IPS DF 4.7 (cell line): ENCODE data around the gene OR6S1.
"Not testable (repeated sequence)": the region's sequence is repeated elsewhere in the genome, so short reads cannot be mapped to it uniquely, and the experiment has no call there.

ENCODE experiments used
- DNase-seq: peaks from one replicate; pipeline ENCODE4 v3.0.0-alpha.2; 2013; ENCODE audit warnings: low spot score; ENCODE audit errors: extremely low read depth

Gene OR6S1

GRCh38 chr14:20671597-20672283, 30.2 kb upstream of the OR6S1 start:
- no peak for DNase-seq

DNA sequence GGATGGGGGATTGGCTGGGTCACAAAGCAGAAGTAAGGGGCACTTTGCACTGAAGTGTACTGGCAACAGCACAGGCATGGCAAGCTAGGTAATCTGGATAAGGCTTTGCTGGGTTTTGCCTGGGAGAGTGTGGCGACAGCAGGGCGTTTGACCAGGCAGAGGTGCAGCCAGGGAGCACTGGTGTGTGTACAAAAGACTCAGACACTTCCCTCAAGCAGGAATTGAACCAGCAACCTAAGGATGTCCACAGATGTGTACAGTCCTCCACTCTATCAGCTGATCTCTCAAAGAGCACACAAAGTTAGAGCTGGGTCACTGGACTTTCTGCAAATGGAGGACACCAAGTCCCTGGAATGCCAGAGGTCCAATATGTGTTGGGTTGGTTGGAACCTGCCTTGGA, 27.5 kb upstream of the OR6S1 start:
- DNase-seq: no peak

DNA sequence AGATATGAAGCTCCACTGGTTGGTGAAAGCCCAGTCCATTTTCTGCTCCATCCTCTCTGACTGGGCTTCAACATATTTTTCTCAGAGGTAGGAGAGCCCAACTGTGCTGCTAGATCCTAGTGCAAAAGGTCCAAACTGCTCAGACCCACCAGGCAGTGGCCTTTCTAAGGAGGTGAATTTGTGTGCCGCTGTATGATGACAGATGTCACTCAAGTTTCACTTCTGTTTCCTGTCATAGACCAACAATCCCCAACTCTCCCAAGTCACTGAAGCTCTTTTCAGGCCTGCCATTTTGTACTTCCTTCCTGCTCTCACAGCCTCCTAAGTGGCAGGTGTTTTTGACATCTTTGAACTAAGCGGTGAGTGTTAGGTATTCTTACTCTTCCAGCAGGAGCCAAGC, 26.5 kb upstream of the OR6S1 start:
- DNase-seq: no peak

- DNase-seq: not testable (repeated sequence)
Observed at GRCh38 chr14:20666400-20666961, 25.0 kb upstream of the OR6S1 start.

GRCh38 chr14:20662968-20663732, 21.7 kb upstream of the OR6S1 start:
- DNase-seq: no peak

DNA sequence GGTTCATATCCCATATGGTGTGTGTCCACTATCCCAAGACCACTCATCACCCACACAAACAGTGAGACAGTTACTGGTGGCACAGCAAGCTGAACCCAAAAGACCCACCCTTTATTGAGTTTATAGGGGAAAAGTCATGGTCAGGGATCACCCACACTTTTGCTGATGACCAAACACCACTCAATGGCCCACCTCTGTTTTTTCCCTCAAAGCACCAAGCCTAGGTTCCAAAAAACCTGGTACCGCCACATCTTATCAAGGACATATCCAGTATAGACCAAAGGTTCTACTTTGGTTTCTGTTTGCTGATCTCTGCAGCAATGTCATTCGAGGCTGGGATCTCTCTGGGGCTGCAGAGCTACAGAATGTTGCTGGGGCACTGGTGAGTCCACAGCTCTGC, 19.7 kb upstream of the OR6S1 start:
- DNase-seq: no peak

- no peak for DNase-seq
Observed at GRCh38 chr14:20659813-20660395, 18.4 kb upstream of the OR6S1 start.

GRCh38 chr14:20659336-20659735, 17.8 kb upstream of the OR6S1 start:
- no peak for DNase-seq

DNA sequence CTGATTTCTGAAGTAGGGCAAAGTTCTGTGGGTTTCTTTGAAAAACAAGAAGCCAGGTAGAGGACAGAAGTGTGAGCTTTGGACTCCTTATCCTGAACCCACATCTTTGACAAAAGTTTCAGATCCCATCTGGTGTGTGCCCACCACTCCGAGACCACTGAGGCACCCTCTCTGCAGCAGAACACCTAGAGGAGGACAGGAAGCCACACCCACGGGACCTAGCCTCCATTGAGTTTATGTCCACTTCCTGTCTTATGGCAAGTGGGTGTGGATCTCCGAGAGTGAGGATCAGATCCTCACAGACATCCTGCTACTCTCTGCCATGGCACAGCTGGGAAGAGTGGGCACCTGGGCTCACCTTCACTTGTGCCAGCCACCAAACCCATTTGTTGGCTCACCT, 16.8 kb upstream of the OR6S1 start:
- no peak for DNase-seq

- peak; percentile 94 for DNase-seq
Observed at GRCh38 chr14:20657216-20658211, 16.0 kb upstream of the OR6S1 start.

DNA sequence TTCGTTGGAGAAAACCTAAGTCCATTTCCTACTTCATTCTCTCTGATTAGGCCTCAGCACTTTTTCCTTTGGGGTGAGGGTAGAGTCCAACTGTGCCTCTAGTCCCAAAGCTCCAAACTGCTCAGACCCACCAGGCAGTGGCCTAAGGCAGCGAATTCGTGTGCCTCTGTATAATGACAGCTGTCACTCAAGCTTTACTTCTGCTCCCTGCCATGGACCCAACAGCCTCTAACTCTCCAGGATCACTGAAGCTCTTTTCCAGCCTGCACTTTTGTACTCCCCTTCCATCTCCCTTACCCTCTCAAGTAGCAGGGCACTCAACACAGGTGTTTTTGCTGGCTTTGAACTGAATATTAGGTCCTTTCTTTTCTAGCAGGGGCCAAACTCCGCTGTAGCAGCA, 14.8 kb upstream of the OR6S1 start:
- no peak for DNase-seq

GRCh38 chr14:20655851-20656250, 14.4 kb upstream of the OR6S1 start:
- no peak for DNase-seq

DNA sequence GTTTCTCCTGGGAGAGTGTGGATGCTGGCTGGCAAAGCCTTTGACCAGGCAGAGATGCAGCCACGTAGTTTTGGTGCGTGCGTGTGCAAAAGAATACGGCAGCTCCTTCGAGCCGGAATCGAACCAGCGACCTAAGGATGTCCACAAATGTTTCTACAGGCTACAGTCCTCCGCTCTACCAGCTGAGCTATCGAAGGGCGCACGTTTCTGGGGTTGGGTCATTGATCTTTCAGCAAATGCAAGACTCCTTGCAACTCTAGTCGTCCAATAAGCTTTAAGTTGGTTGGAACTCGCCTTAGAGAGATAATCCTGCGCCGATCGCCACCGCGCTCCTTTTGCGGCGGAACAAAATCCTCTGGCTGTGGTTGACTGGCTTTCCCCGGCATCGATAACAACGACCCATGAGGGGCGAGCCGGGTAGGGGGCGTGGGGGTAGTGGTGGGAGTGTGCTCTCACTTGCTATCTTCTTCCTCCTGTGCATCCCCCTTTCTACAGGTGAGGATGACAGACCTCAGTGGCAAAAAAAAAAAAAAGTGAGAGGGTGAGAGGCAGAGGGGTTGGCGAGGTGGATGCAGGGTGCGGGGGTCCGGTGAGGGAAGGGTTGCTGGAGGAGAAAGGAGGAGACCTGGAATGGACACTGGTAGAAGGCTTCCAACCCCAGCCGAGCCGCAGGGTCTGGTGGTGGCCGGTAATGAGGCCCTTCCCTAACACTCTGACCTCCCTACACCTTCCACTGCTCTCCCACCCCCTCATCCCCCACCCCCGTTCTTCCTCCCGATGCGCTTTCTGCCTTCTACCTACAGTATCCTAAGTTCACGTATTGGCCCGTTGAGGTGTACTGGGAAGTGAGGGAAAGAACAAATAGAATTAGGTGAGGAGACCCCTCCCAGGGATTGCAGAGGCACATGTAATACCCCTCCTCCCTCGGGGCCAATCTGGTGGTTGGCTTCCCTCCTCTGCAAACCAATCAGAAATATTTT, 11.8 kb upstream of the OR6S1 start:
- no peak for DNase-seq

DNA sequence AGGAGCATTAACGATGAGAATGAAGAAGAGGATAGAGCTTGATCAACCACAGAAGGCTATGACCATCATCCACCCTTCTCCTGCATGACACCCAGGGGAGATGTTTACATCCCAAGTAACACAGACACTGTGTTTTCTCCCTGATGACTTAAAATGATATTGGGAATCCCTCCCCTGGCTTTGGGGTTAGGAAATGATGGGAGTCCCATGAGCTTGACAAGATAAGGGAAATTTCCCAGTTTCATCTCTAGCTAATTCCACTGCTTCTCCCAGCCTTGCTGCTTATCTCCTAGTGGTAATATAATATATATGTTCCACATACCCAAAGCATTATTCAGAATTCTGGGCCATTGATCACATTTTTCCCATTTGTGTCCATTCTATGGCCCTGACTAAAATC, 4.0 kb upstream of the OR6S1 start:
- DNase-seq: no peak

DNA sequence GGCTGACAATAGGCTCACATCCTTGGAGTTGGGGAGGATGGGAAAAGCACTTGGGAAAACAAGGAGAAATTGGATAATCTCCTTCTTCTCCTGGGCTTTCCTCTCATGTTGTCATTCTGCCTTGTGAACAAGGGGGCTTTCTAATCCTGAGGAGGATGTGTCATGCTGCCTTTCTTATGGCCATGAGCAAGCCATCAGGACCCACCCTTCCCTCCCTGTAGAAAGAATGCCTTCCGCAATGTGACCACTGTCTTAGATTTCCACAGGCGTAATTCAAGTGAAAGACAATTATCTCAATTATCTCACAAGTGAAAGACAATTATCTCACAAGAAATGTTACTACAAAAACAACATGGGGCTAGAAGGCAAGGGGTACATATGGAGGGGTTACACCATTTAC, 3.0 kb upstream of the OR6S1 start:
- DNase-seq: no peak

- DNase-seq: not testable (repeated sequence)
Observed at GRCh38 chr14:20642755-20643154, 1.3 kb upstream of the OR6S1 start.

DNA sequence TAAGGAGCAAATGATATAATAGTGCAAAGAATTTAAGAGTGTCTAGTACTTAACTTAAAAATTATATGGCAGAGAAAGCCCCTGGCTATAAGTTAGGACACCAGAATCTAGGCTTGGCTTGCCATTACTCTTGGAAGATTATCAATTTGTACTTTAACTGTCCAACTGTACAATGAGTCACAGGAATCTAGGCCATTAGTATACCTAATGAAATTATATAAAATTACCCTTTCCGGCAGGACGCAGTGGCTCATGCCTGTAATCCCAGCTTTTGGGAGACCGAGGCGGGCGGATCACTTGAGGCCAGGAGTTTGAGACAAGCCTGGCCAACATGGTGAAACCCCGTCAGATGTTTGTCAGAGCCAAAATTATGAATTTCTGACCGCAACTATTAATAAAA, 691 bp upstream of the OR6S1 start:
- no peak for DNase-seq

GRCh38 chr14:20632831-20633691, 8.4 kb downstream of the OR6S1 start:
- DNase-seq: peak; percentile 95

DNA sequence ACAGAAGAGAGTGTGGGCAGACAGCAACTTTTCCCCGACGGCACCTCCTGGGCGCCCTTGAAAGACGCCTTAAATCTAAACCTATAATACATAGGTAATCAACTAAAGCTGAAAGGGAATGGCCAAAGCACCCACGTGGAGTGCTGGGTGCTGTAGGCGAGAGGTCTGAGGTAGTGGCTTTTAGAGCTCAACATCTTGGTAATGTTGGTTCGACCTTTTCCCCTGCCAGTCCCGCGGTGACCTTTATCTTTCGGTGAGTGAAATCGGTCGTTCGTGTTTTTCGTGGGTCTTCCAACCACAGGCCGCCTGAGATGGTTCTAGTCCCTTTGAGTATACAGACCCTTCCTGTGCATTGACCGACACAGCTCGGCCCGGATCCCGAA, 9.1 kb downstream of the OR6S1 start:
- DNase-seq: no peak
